HG03097 (cell line): ENCODE measurements around the gene LRRC74B.

Experiments used
- ATAC-seq: cut with Tn5 transposase; IDR thresholded peaks from one replicate; pipeline ENCODE4 v1.9.1; 2021; ENCODE audit not compliant: unreplicated experiment, low FRiP score

Gene LRRC74B

GRCh38 chr22:21099578-21099977 lies 53.8 kb downstream of the LRRC74B start:
- ATAC-seq, result no peak

DNA sequence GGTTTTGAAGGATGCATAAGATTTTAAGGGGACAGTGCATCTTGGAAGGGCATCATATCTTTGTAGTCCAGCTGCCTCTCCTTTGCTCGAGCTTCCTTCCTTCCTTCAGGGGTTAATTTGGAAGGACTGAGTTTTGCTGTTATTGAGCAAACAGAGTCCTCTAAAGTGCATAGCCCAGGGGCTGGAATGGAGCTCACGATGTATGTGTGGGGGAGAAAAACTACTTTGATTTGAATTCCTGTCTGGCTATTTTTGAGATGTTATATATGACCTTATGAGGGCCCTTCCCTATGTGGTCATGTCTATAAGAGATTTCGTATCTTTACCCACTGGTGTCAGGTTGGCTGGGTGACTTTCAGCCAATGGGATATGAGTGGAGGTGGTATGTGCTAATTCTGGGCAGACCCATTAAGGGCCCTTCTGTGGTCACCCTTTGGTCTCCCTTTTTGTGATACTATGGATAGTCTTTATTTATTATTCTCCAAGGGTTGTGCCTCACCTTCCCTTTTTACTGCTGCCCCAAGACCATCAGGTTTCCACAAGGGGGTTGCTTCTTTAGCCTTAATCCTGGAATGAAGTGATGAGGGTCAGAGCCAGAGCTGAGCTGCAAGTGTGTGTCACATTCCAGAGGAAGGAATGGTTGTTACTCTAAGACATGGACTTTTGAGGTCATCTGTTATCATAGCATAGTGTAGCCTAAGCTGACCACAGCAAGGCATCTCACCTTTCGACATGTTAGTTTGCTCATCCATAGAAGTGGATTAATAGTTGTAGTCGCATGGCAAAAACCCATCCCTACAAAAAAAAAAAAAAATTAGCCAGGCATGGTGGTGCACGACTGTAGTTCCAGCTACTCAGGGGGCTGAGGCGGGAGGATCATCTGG lies 54.6 kb downstream of the LRRC74B start:
- no peak for ATAC-seq

GRCh38 chr22:21101877-21102638 lies 56.3 kb downstream of the LRRC74B start:
- ATAC-seq, result no peak

GRCh38 chr22:21102659-21103267 lies 57.0 kb downstream of the LRRC74B start:
- ATAC-seq, result no peak

DNA sequence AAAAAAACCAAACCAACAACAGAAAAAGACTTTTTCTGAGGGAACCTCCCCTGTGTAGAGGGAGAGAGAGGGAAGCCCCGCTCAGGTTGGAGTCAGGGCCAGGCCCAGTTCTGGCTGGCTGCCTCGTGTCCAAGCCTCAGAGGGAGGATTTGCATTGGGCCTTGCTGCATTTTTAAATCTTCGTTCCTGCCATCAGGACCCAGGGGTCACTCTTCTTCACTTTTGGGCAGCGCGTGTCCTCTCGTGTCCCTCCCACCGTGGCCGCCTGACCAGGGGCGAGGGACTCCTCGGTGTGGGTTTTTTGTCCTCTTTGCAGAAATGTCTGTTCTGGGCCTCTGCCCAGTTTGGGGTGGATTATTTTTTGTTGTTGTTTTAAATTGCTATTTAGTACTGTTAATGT lies 57.9 kb downstream of the LRRC74B start:
- no peak for ATAC-seq

- no peak for ATAC-seq
Measured at GRCh38 chr22:21104126-21104691, 58.5 kb downstream of the LRRC74B start.

- no peak for ATAC-seq
Measured at GRCh38 chr22:21105294-21105693, 59.5 kb downstream of the LRRC74B start.

- no peak for ATAC-seq
Measured at GRCh38 chr22:21106000-21106399, 60.3 kb downstream of the LRRC74B start.

GRCh38 chr22:21108379-21109115 lies 62.8 kb downstream of the LRRC74B start:
- no peak for ATAC-seq
